Measurements from ENCODE around the gene ANK3. TPM values are rescaled to one million over a fixed set of nuclear protein-coding genes. Genes with fewer than 3 reads are reported as not detected.

ANK3 gene
- total and polyA plus RNA-seq, 2 donors (not counting 1 experiment from before 2014, with no cell fraction given): 0.50 to 0.79 TPM

DNA sequence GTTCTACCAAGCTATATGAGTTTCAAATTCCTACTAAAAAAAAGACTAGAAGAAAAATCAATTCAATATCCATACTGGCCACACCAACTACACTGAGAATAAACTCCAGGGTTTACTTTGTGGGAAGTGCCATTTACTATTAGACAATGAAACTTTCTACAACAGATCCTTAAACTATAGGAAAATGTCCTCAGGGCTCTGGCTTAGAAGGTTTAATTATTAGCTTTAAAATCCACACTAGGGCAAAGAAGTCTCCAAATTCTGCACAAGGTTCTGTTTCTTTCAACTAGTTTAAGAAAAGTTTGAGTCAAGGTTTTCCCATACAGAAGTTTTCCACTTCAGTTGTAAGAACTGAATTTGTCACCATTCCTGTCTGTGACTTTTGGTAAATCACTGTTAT lies 251.6 kb downstream of the ANK3 start:
- Histone ChIP-seq H3K9me3 (ENCODE audit: control insufficient read depth, insufficient read depth, low read depth, low read length) (no peaks in the 10 kb centered on the region), H2AFZ (ENCODE audit: low read length) (no peak overlapping the region), H3K27me3 (ENCODE audit: control insufficient read depth, insufficient read depth, low read length) (no peaks in the 10 kb centered on the region), H3K9ac (ENCODE audit: insufficient read depth, low read length) (no peak overlapping the region), H3K4me3 (replicated peaks in 1 of 4; ENCODE audit: control extremely low read depth in 1 of 4, insufficient read depth in 1 of 4, low read depth in 3 of 4, low read length in 4 of 4) (no peak overlapping the region), H4K20me1 (ENCODE audit: control insufficient read depth, extremely low read depth, insufficient read depth, low read length) (no peaks in the 10 kb centered on the region), H3K4me1 (ENCODE audit: control insufficient read depth, extremely low read depth, insufficient read depth, low read length) (peaks cover 5% of the 10 kb centered on the region), H3K4me2 (ENCODE audit: extremely low read depth, insufficient read depth, low read length) (no peak overlapping the region), H3K36me3 (ENCODE audit: control insufficient read depth, insufficient read depth, low read length) (no peaks in the 10 kb centered on the region), H3K79me2 (ENCODE audit: control insufficient read depth, insufficient read depth, low read length) (no peaks in the 10 kb centered on the region), H3K27ac (ENCODE audit: insufficient read depth, low read length) (no peak overlapping the region)
- no peak for DNase-seq (ENCODE audit: low read depth in 2 of 2)
- TF ChIP-seq, protein P1, sequence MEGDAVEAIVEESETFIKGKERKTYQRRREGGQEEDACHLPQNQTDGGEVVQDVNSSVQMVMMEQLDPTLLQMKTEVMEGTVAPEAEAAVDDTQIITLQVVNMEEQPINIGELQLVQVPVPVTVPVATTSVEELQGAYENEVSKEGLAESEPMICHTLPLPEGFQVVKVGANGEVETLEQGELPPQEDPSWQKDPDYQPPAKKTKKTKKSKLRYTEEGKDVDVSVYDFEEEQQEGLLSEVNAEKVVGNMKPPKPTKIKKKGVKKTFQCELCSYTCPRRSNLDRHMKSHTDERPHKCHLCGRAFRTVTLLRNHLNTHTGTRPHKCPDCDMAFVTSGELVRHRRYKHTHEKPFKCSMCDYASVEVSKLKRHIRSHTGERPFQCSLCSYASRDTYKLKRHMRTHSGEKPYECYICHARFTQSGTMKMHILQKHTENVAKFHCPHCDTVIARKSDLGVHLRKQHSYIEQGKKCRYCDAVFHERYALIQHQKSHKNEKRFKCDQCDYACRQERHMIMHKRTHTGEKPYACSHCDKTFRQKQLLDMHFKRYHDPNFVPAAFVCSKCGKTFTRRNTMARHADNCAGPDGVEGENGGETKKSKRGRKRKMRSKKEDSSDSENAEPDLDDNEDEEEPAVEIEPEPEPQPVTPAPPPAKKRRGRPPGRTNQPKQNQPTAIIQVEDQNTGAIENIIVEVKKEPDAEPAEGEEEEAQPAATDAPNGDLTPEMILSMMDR (conservative IDR thresholded peaks at IDR 0.05 in 1 of 2, IDR thresholded peaks at IDR 0.05 in 1 of 2; ENCODE audit: low read depth in 1 of 2, low read length in 2 of 2): no peak
- no peak for TF ChIP-seq EZH2 (IDR thresholded peaks at IDR 0.05; ENCODE audit: low read length, missing control alignments)

DNA sequence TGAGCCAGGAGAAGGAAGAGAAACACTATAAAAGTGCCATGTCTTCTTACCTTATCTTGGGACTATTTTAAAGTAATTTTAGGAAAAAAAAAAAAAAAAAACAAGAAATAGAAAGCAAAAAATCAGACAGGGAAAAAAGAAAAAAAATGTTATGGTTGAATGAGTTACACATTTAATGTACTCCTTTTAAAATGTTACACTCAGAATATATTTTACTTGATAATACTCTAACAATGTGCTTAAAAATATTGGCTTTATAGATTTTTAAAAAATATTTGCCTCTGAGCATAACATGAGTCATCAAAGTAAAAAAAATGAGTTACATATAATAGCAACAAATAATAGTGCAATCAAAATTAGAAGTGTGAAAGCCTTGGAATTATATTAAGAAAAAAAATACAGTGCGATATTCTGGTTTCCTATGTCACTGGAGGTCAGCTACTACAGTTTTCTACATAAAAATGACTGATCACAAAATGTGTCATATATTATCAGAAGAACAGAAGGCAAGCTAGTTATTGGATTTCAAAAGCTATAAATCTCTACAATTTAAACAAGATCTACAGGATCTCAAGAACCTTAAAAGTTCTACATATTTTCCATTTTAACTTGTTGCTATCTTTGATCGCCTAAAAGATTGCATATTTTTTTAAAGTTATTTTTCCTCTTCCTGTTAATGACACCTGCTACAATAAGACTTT lies 252.2 kb downstream of the ANK3 start:
- Histone ChIP-seq H3K4me3 (replicated peaks in 1 of 4; ENCODE audit: control extremely low read depth in 1 of 4, insufficient read depth in 1 of 4, low read depth in 3 of 4, low read length in 4 of 4) (no peak overlapping the region), H3K27ac (ENCODE audit: insufficient read depth, low read length) (no peak overlapping the region), H3K9me3 (ENCODE audit: control insufficient read depth, insufficient read depth, low read depth, low read length) (no peaks in the 10 kb centered on the region), H3K9ac (ENCODE audit: insufficient read depth, low read length) (no peak overlapping the region), H2AFZ (ENCODE audit: low read length) (no peak overlapping the region), H3K4me1 (ENCODE audit: control insufficient read depth, extremely low read depth, insufficient read depth, low read length) (peaks cover 5% of the 10 kb centered on the region), H3K79me2 (ENCODE audit: control insufficient read depth, insufficient read depth, low read length) (no peaks in the 10 kb centered on the region), H3K27me3 (ENCODE audit: control insufficient read depth, insufficient read depth, low read length) (no peaks in the 10 kb centered on the region), H3K36me3 (ENCODE audit: control insufficient read depth, insufficient read depth, low read length) (no peaks in the 10 kb centered on the region), H4K20me1 (ENCODE audit: control insufficient read depth, extremely low read depth, insufficient read depth, low read length) (no peaks in the 10 kb centered on the region), H3K4me2 (ENCODE audit: extremely low read depth, insufficient read depth, low read length) (no peak overlapping the region)
- no peak for DNase-seq (ENCODE audit: low read depth in 2 of 2)
- TF ChIP-seq EZH2 (IDR thresholded peaks at IDR 0.05; ENCODE audit: low read length, missing control alignments): no peak
- TF ChIP-seq, protein P1 (conservative IDR thresholded peaks at IDR 0.05 in 1 of 2, IDR thresholded peaks at IDR 0.05 in 1 of 2; ENCODE audit: low read depth in 1 of 2, low read length in 2 of 2): no peak

GRCh38 chr10:60135020-60135419 lies 254.7 kb downstream of the ANK3 start:
- Histone ChIP-seq H3K4me2 (ENCODE audit: extremely low read depth, insufficient read depth, low read length) (no peak overlapping the region), H3K9me3 (ENCODE audit: control insufficient read depth, insufficient read depth, low read depth, low read length) (no peaks in the 10 kb centered on the region), H3K36me3 (ENCODE audit: control insufficient read depth, insufficient read depth, low read length) (no peaks in the 10 kb centered on the region), H2AFZ (ENCODE audit: low read length) (no peak overlapping the region), H3K27ac (ENCODE audit: insufficient read depth, low read length) (no peak overlapping the region), H3K4me1 (ENCODE audit: control insufficient read depth, extremely low read depth, insufficient read depth, low read length) (peaks cover 4% of the 10 kb centered on the region), H3K27me3 (ENCODE audit: control insufficient read depth, insufficient read depth, low read length) (no peaks in the 10 kb centered on the region), H3K4me3 (replicated peaks in 1 of 4; ENCODE audit: control extremely low read depth in 1 of 4, insufficient read depth in 1 of 4, low read depth in 3 of 4, low read length in 4 of 4) (no peak overlapping the region), H3K9ac (ENCODE audit: insufficient read depth, low read length) (no peak overlapping the region), H4K20me1 (ENCODE audit: control insufficient read depth, extremely low read depth, insufficient read depth, low read length) (no peaks in the 10 kb centered on the region), H3K79me2 (ENCODE audit: control insufficient read depth, insufficient read depth, low read length) (no peaks in the 10 kb centered on the region)
- TF ChIP-seq, protein P1 (conservative IDR thresholded peaks at IDR 0.05 in 1 of 2, IDR thresholded peaks at IDR 0.05 in 1 of 2; ENCODE audit: low read depth in 1 of 2, low read length in 2 of 2): no peak
- no peak for TF ChIP-seq EZH2 (IDR thresholded peaks at IDR 0.05; ENCODE audit: low read length, missing control alignments)
- no peak for DNase-seq (ENCODE audit: low read depth in 2 of 2)

Measured in fibroblast of lung (primary cell).